Fibroblast of mammary gland (primary cell): Measurements from ENCODE around the gene TSPAN9.

Experiments
- DNase-seq: peaks from one replicate; pipeline ENCODE4 v3.0.0-alpha.2; 2010; ENCODE audit warnings: low read depth
- H3K4me3 ChIP-seq: 2 replicates; pipeline ENCODE4 v1.5.1; 2011; ENCODE audit warnings: low read depth, mild to moderate bottlenecking, low read length, moderate library complexity; ENCODE audit not compliant: control insufficient read depth
- TF ChIP-seq, protein P1 (sequence below): conservative IDR thresholded peaks from 2 replicates; pipeline ENCODE4 v1.5.1; 2011; ENCODE audit warnings: low read depth, low read length, inconsistent platforms; ENCODE audit not compliant: control insufficient read depth, insufficient read depth

TSPAN9 gene

GRCh38 chr12:3195859-3196483, 118.8 kb downstream of the TSPAN9 start:
- TF ChIP-seq, protein P1, sequence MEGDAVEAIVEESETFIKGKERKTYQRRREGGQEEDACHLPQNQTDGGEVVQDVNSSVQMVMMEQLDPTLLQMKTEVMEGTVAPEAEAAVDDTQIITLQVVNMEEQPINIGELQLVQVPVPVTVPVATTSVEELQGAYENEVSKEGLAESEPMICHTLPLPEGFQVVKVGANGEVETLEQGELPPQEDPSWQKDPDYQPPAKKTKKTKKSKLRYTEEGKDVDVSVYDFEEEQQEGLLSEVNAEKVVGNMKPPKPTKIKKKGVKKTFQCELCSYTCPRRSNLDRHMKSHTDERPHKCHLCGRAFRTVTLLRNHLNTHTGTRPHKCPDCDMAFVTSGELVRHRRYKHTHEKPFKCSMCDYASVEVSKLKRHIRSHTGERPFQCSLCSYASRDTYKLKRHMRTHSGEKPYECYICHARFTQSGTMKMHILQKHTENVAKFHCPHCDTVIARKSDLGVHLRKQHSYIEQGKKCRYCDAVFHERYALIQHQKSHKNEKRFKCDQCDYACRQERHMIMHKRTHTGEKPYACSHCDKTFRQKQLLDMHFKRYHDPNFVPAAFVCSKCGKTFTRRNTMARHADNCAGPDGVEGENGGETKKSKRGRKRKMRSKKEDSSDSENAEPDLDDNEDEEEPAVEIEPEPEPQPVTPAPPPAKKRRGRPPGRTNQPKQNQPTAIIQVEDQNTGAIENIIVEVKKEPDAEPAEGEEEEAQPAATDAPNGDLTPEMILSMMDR: no peak
- no peak for DNase-seq
- no peak overlapping the region for H3K4me3 ChIP-seq

DNA sequence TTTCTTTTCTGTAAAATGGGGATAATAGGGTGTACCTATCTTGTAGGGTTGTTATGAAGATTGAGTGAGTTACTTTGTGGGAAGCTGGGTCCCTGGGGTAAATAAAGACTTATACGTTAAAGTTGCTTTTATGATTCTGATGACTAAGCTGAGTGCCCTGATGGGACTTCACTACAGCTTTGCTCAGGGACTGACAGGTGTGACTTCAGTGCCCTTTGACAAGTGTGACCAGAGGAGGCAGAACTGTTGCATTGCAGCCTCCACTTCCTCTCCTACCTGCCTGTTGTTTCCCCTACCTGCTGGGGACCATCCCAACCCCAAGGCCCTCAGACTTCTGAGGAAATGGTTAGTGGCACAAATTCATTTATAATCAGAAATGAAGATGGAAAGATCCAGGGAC, 119.3 kb downstream of the TSPAN9 start:
- DNase-seq: no peak
- H3K4me3 ChIP-seq: no peak overlapping the region
- TF ChIP-seq, protein P1: no peak

GRCh38 chr12:3197131-3197818, 120.1 kb downstream of the TSPAN9 start:
- H3K4me3 ChIP-seq: no peak overlapping the region
- TF ChIP-seq, protein P1: no peak
- DNase-seq: no peak

GRCh38 chr12:3199551-3200031, 122.4 kb downstream of the TSPAN9 start:
- peak; percentile 35 for DNase-seq
- TF ChIP-seq, protein P1: no peak
- peak overlapping the region; percentile 44 for H3K4me3 ChIP-seq

- peak overlapping the region; percentile 44 for H3K4me3 ChIP-seq
- TF ChIP-seq, protein P1: no peak
- DNase-seq: peak; percentile 26
These were observed 122.9 kb downstream of the TSPAN9 start for GRCh38 chr12:3200032-3200617.

GRCh38 chr12:3200814-3201233, 123.6 kb downstream of the TSPAN9 start:
- peak overlapping the region; percentile 16 for H3K4me3 ChIP-seq
- TF ChIP-seq, protein P1: no peak
- peak; percentile 12 for DNase-seq
